Suprapubic skin (tissue), 4 donors: ENCODE data around the gene DGKZ. TPM values are rescaled to one million over a fixed set of nuclear protein-coding genes. Genes with fewer than 3 reads are reported as not detected.
"Not testable (repeated sequence)": the region's sequence is repeated elsewhere in the genome, so short reads cannot be mapped to it uniquely, and the experiment has no call there.

ENCODE experiments used
- DNase-seq, 2 donors: peaks; one replicate each; pipeline ENCODE4 v3.0.0-alpha.2; 2019; ENCODE audit warnings: low spot score in 2 of 2
- H3K27ac ChIP-seq: fragments of 200-600 bp; sonication (generic); one replicate; pipeline ENCODE4 v1.5.1; 2019
- H3K27me3 ChIP-seq: fragments of 200-600 bp; sonication (generic); one replicate; pipeline ENCODE4 v1.5.1; 2019
- H3K36me3 ChIP-seq: fragments of 200-600 bp; sonication (generic); one replicate; pipeline ENCODE4 v1.5.1; 2019
- H3K4me1 ChIP-seq: fragments of 200-600 bp; sonication (generic); one replicate; pipeline ENCODE4 v1.5.1; 2019
- H3K4me3 ChIP-seq: fragments of 200-600 bp; sonication (generic); one replicate; pipeline ENCODE4 v1.5.1; 2019; ENCODE audit warnings: mild to moderate bottlenecking
- H3K9me3 ChIP-seq: fragments of 200-600 bp; sonication (generic); one replicate; pipeline ENCODE4 v1.5.1; 2019
- EP300 ChIP-seq: sonication (generic); formaldehyde crosslinking; IDR thresholded peaks from one replicate; pipeline ENCODE4 v1.6.1; 2017; ENCODE audit warnings: antibody characterized with exemption
- POLR2A ChIP-seq, 2 donors: fragments of 450-650 bp; IDR thresholded peaks; one replicate each; pipeline ENCODE4 v1.6.1; 2017; ENCODE audit warnings: antibody characterized with exemption in 2 of 2, mild to moderate bottlenecking in 2 of 2, moderate library complexity in 2 of 2
- POLR2AphosphoS5 ChIP-seq, 3 donors: sonication (generic); formaldehyde crosslinking; IDR thresholded peaks; one replicate each; pipeline ENCODE4 v1.6.1; 2017; ENCODE audit warnings: antibody characterized with exemption in 3 of 3
- WGBS: methylation state at CpG from one replicate; pipeline ENCODE4 v1.1.5; 2018; 5-methylcytosine and 5-hydroxymethylcytosine counted together
- total RNA-seq, 4 donors: library from RNA; depleted of rRNA; stranded (reverse); fragments of >200 nt; gene quantifications; one replicate each; pipeline ENCODE4 v1.1.0, GENCODE V29; 2016
- TF ChIP-seq, protein P1 (sequence below), 2 donors: fragments of 200-600 bp in 1 of 2; fragments of 450-650 bp in 1 of 2; sonication (generic) in 1 of 2; IDR thresholded peaks; one replicate each; pipeline ENCODE4 v1.5.1; 2016 to 2019; ENCODE audit warnings: antibody characterized with exemption in 2 of 2, mild to moderate bottlenecking in 1 of 2, moderate library complexity in 1 of 2

The DGKZ gene
- total RNA-seq, 4 donors from 2014 or later, result 60.5 to 91.0 (median 73.4) TPM

DNA sequence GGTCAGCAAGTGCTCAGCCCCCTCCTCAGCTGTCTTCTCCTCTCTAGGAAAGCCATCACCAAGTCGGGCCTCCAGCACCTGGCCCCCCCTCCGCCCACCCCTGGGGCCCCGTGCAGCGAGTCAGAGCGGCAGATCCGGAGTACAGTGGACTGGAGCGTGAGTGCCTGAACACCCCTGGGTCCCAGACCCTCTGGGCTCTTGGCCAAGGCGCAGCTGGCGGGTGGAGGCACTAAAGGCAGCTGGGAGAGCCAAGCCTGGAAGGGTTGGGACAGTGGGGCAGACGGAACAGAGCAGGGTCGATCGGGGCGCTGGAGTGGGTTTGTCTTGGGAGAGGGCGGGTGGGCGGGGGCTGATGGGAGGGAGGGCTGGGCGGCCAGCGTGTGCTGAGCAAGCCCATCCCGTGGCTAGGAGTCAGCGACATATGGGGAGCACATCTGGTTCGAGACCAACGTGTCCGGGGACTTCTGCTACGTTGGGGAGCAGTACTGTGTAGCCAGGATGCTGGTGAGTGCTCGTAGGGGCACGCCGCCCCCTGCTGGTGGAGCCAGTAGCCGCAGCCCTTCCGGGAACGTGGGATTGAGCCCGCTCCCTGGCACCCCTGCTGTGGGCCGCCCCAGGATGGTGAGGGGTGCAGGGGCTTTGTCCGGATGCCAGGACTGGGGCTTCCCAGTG lies 20.1 kb downstream of the DGKZ start:
- Histone ChIP-seq H3K27me3 (no peaks in the 10 kb centered on the region), H3K4me1 (peaks cover 38% of the 10 kb centered on the region), H3K4me3 (no peak overlapping the region), H3K36me3 (peaks cover 46% of the 10 kb centered on the region), H3K27ac (no peak overlapping the region), H3K9me3 (no peaks in the 10 kb centered on the region)
- no peak for DNase-seq
- TF ChIP-seq EP300, result no peak
- TF ChIP-seq POLR2AphosphoS5 (IDR thresholded peaks at IDR 0.05), result no peak
- TF ChIP-seq, protein P1, sequence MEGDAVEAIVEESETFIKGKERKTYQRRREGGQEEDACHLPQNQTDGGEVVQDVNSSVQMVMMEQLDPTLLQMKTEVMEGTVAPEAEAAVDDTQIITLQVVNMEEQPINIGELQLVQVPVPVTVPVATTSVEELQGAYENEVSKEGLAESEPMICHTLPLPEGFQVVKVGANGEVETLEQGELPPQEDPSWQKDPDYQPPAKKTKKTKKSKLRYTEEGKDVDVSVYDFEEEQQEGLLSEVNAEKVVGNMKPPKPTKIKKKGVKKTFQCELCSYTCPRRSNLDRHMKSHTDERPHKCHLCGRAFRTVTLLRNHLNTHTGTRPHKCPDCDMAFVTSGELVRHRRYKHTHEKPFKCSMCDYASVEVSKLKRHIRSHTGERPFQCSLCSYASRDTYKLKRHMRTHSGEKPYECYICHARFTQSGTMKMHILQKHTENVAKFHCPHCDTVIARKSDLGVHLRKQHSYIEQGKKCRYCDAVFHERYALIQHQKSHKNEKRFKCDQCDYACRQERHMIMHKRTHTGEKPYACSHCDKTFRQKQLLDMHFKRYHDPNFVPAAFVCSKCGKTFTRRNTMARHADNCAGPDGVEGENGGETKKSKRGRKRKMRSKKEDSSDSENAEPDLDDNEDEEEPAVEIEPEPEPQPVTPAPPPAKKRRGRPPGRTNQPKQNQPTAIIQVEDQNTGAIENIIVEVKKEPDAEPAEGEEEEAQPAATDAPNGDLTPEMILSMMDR (IDR thresholded peaks at IDR 0.05), result peak; percentile 82 to 86
- TF ChIP-seq POLR2A (IDR thresholded peaks at IDR 0.05), result no peak
- WGBS, result 24% methylated on average over 5 of the region's 32 CpGs

GRCh38 chr11:46367916-46368267 lies 20.6 kb downstream of the DGKZ start:
- 100% methylated on average over 2 of the region's 12 CpGs for WGBS
- no peak for TF ChIP-seq EP300
- TF ChIP-seq, protein P1 (IDR thresholded peaks at IDR 0.05), result no peak
- TF ChIP-seq POLR2A (IDR thresholded peaks at IDR 0.05), result no peak
- no peak for TF ChIP-seq POLR2AphosphoS5 (IDR thresholded peaks at IDR 0.05)
- Histone ChIP-seq H3K9me3 (no peaks in the 10 kb centered on the region), H3K27ac (no peak overlapping the region), H3K4me1 (peaks cover 33% of the 10 kb centered on the region), H3K27me3 (no peaks in the 10 kb centered on the region), H3K4me3 (no peak overlapping the region), H3K36me3 (peaks cover 52% of the 10 kb centered on the region)
- no peak for DNase-seq

GRCh38 chr11:46369458-46370152 lies 22.3 kb downstream of the DGKZ start:
- Histone ChIP-seq H3K4me3 (no peak overlapping the region), H3K4me1 (peaks cover 18% of the 10 kb centered on the region), H3K36me3 (peaks cover 67% of the 10 kb centered on the region), H3K27me3 (no peaks in the 10 kb centered on the region), H3K27ac (no peak overlapping the region), H3K9me3 (no peaks in the 10 kb centered on the region)
- WGBS, result 75% methylated on average over 20 of the region's 25 CpGs
- TF ChIP-seq, protein P1 (IDR thresholded peaks at IDR 0.05), result peak; percentile 30 to 91
- TF ChIP-seq POLR2AphosphoS5 (IDR thresholded peaks at IDR 0.05), result no peak
- DNase-seq, result no peak

DNA sequence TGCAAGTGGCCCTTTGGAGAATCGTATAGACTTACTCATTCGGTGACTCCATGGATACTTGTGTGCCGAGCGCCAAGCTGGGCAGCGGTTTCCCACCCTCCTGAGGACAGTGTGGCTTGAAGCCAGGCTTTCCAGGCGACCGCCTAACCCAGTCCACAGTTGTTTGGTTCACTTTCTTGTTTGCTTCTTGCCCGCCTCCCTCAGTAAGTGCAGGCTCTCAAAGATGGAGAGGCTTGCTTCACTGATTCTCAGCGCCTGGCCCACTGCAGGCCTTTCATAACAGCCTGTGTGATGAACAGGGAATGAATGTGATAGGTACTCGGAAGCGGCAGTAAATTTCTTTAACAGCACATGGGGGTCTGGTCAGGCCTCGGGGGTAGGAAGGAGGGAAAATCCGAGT lies 23.0 kb downstream of the DGKZ start:
- H3K9me3 ChIP-seq, result no peaks in the 10 kb centered on the region
- peaks cover 13% of the 10 kb centered on the region for H3K4me1 ChIP-seq
- TF ChIP-seq POLR2AphosphoS5 (IDR thresholded peaks at IDR 0.05), result no peak
- TF ChIP-seq, protein P1 (IDR thresholded peaks at IDR 0.05), result no peak
- no peak for TF ChIP-seq POLR2A (IDR thresholded peaks at IDR 0.05)
- TF ChIP-seq EP300, result no peak
- H3K36me3 ChIP-seq, result peaks cover 73% of the 10 kb centered on the region
- no peak overlapping the region for H3K27ac ChIP-seq
- no peaks in the 10 kb centered on the region for H3K27me3 ChIP-seq
- no peak for DNase-seq
- WGBS, result 88% methylated on average over 11 of the region's 13 CpGs
- no peak overlapping the region for H3K4me3 ChIP-seq

DNA sequence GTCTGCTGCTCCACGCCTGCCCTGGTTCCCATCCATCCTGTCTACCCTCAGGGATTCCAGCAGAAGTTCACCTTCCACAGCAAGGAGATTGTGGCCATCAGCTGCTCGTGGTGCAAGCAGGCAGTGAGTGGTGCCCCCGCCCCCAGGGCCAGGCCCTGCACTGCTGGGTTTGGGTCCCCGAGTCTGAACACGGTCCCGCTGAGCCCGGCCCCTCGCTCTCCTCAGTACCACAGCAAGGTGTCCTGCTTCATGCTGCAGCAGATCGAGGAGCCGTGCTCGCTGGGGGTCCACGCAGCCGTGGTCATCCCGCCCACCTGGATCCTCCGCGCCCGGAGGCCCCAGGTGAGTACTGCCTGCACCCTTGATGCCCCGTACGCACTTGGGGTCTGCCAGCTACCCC lies 24.0 kb downstream of the DGKZ start:
- not testable (repeated sequence) for H3K9me3 ChIP-seq, DNase-seq, H3K27me3 ChIP-seq, H3K4me3 ChIP-seq, H3K27ac ChIP-seq
- 100% methylated on average over 5 of the region's 19 CpGs for WGBS
- Histone ChIP-seq H3K36me3 (peaks cover 82% of the 10 kb centered on the region), H3K4me1 (peaks cover 13% of the 10 kb centered on the region)
